GM18508 (cell line): Measurements from ENCODE around the gene DNHD1.

Experiments used
- ATAC-seq: cut with Tn5 transposase; IDR thresholded peaks from one replicate; pipeline ENCODE4 v1.9.1; 2021; ENCODE audit warnings: moderate number of reproducible peaks; ENCODE audit not compliant: insufficient read depth, unreplicated experiment

Gene DNHD1

GRCh38 chr11:6579681-6580080 is 82.6 kb downstream of the DNHD1 start:
- ATAC-seq = no peak

GRCh38 chr11:6583584-6583983 is 86.5 kb downstream of the DNHD1 start:
- no peak for ATAC-seq

GRCh38 chr11:6584528-6584927 is 87.4 kb downstream of the DNHD1 start:
- no peak for ATAC-seq

GRCh38 chr11:6586434-6587359 is 89.6 kb downstream of the DNHD1 start:
- ATAC-seq = no peak

GRCh38 chr11:6587360-6587953 is 90.4 kb downstream of the DNHD1 start:
- ATAC-seq = no peak

GRCh38 chr11:6588018-6588417 is 90.9 kb downstream of the DNHD1 start:
- ATAC-seq = no peak

GRCh38 chr11:6594142-6594768 is 97.2 kb downstream of the DNHD1 start:
- ATAC-seq = no peak

- ATAC-seq = no peak
Observed at GRCh38 chr11:6596239-6596877, 99.3 kb downstream of the DNHD1 start.

- no peak for ATAC-seq
Observed at GRCh38 chr11:6598555-6598954, 101.5 kb downstream of the DNHD1 start.

GRCh38 chr11:6599449-6599848 is 102.4 kb downstream of the DNHD1 start:
- ATAC-seq = no peak

- ATAC-seq = no peak
Observed at GRCh38 chr11:6599881-6600390, 102.9 kb downstream of the DNHD1 start.

- ATAC-seq = no peak
Observed at GRCh38 chr11:6601041-6601461, 104.0 kb downstream of the DNHD1 start.

GRCh38 chr11:6602096-6602940 is 105.2 kb downstream of the DNHD1 start:
- ATAC-seq = no peak

- peak; percentile 35 for ATAC-seq
Observed at GRCh38 chr11:6603287-6604080, 106.4 kb downstream of the DNHD1 start, which contains the start of the genes ILK and RRP8. TSS of gene ILK (plus strand) at chr11:6603774. CDS start at chr11:6604272, 498 bp downstream. TSS of gene RRP8 (minus strand) at chr11:6603616. CDS start at chr11:6603502, 114 bp downstream.

- ATAC-seq = peak; percentile 36
Observed at GRCh38 chr11:6604081-6604626, 107.1 kb downstream of the DNHD1 start.

GRCh38 chr11:6604790-6605189 is 107.7 kb downstream of the DNHD1 start:
- no peak for ATAC-seq

GRCh38 chr11:6606471-6607189 is 109.5 kb downstream of the DNHD1 start:
- ATAC-seq = peak; percentile 36
